Neural progenitor cell (in vitro differentiated cells): ENCODE measurements around the gene PSG1. TPM values are rescaled to one million over a fixed set of nuclear protein-coding genes. Genes with fewer than 3 reads are reported as not detected.
"Not testable (repeated sequence)": the region's sequence is repeated elsewhere in the genome, so short reads cannot be mapped to it uniquely, and the experiment has no call there.

Experiments used
- DNase-seq: peaks from one replicate; pipeline ENCODE4 v3.0.0-alpha.2; 2016; ENCODE audit warnings: low spot score
- H2AFZ ChIP-seq: fragments of 200-600 bp; sonication (generic); replicated peaks from 2 replicates; pipeline ENCODE4 v1.6.1; 2016; ENCODE audit warnings: antibody characterized with exemption
- H3F3A ChIP-seq: fragments of 200-600 bp; sonication (generic); 2 replicates; pipeline ENCODE4 v1.6.1; 2016; ENCODE audit warnings: antibody characterized with exemption, low read depth
- H3K27ac ChIP-seq: fragments of 200-600 bp; sonication (generic); 2 replicates; pipeline ENCODE4 v1.5.1; 2016; ENCODE audit warnings: mild to moderate bottlenecking
- H3K27me3 ChIP-seq: fragments of 200-600 bp; sonication (generic); 2 replicates; pipeline ENCODE4 v1.6.1; 2016; ENCODE audit warnings: mild to moderate bottlenecking, moderate library complexity
- H3K36me3 ChIP-seq: fragments of 200-600 bp; sonication (generic); 2 replicates; pipeline ENCODE4 v1.5.1; 2016
- H3K4me1 ChIP-seq: fragments of 200-600 bp; sonication (generic); 2 replicates; pipeline ENCODE4 v1.6.1; 2016; ENCODE audit warnings: mixed run types
- H3K4me2 ChIP-seq: fragments of 200-600 bp; sonication (generic); 2 replicates; pipeline ENCODE4 v1.6.1; 2016
- H3K4me3 ChIP-seq: fragments of 200-600 bp; sonication (generic); 2 replicates; pipeline ENCODE4 v1.5.1; 2016
- H3K79me2 ChIP-seq: fragments of 200-600 bp; sonication (generic); 2 replicates; pipeline ENCODE4 v1.6.1; 2016; ENCODE audit warnings: low read depth
- H3K9ac ChIP-seq: fragments of 200-600 bp; sonication (generic); 2 replicates; pipeline ENCODE4 v1.6.1; 2016
- H3K9me3 ChIP-seq: fragments of 200-600 bp; sonication (generic); 2 replicates; pipeline ENCODE4 v1.5.1; 2016; ENCODE audit warnings: low read depth
- H4K20me1 ChIP-seq: fragments of 200-600 bp; sonication (generic); 2 replicates; pipeline ENCODE4 v1.6.1; 2016; ENCODE audit warnings: low read depth
- H3K27ac Mint-ChIP-seq: 3 replicates; pipeline ENCODE4 v1.8.0; 2021; ENCODE audit warnings: mixed read lengths
- H3K27me3 Mint-ChIP-seq: 2 replicates; pipeline ENCODE4 v1.8.0; 2022; ENCODE audit warnings: low read depth, mild to moderate bottlenecking, inconsistent platforms, moderate library complexity, mixed read lengths; ENCODE audit not compliant: insufficient read depth
- H3K36me3 Mint-ChIP-seq: 3 replicates; pipeline ENCODE4 v1.8.0; 2021; ENCODE audit warnings: mixed read lengths
- H3K4me1 Mint-ChIP-seq: 3 replicates; pipeline ENCODE4 v1.8.0; 2021; ENCODE audit warnings: mixed read lengths
- H3K4me3 Mint-ChIP-seq: 3 replicates; pipeline ENCODE4 v1.8.0; 2021; ENCODE audit warnings: mild to moderate bottlenecking, moderate library complexity, mixed read lengths
- H3K9me3 Mint-ChIP-seq: 3 replicates; pipeline ENCODE4 v1.8.0; 2020; ENCODE audit warnings: mixed read lengths
- EZH2 ChIP-seq: fragments of 200-600 bp; sonication (generic); IDR thresholded peaks from 2 replicates; pipeline ENCODE4 v1.6.1; 2017; ENCODE audit warnings: antibody characterized with exemption, mild to moderate bottlenecking, moderate library complexity
- EZH2phosphoT487 ChIP-seq: fragments of 200-600 bp; sonication (generic); IDR thresholded peaks from 2 replicates; pipeline ENCODE4 v1.6.1; 2017; ENCODE audit warnings: antibody characterized with exemption
- total RNA-seq: library from RNA; depleted of rRNA; stranded (reverse); fragments of >200 nt; gene quantifications from 2 replicates; pipeline ENCODE4 v1.2.3, GENCODE V29; 2015; ENCODE audit warnings: low replicate concordance
- TF ChIP-seq, protein P1 (sequence below): fragments of 200-600 bp; sonication (generic); IDR thresholded peaks from 2 replicates; pipeline ENCODE4 v1.5.1; 2017; ENCODE audit warnings: antibody characterized with exemption, mild to moderate bottlenecking

Gene PSG1
- total RNA-seq, 1 donor from 2014 or later: not detected

- not testable (repeated sequence) for H3K9ac ChIP-seq, H3K4me3 Mint-ChIP-seq, H3K4me3 ChIP-seq, H3K27ac Mint-ChIP-seq, H3K79me2 ChIP-seq, H4K20me1 ChIP-seq, H3K36me3 Mint-ChIP-seq, H3K27me3 ChIP-seq, H3K4me1 Mint-ChIP-seq, H3K4me1 ChIP-seq, H3K4me2 ChIP-seq, H3K27ac ChIP-seq, H2AFZ ChIP-seq, H3K27me3 Mint-ChIP-seq, H3K36me3 ChIP-seq, H3F3A ChIP-seq, DNase-seq
- H3K9me3 Mint-ChIP-seq: peaks cover 52% of the 10 kb centered on the region
- H3K9me3 ChIP-seq: peaks cover 12% of the 10 kb centered on the region
These were observed 5.4 kb downstream of the PSG1 start for GRCh38 chr19:42874136-42874535.

DNA sequence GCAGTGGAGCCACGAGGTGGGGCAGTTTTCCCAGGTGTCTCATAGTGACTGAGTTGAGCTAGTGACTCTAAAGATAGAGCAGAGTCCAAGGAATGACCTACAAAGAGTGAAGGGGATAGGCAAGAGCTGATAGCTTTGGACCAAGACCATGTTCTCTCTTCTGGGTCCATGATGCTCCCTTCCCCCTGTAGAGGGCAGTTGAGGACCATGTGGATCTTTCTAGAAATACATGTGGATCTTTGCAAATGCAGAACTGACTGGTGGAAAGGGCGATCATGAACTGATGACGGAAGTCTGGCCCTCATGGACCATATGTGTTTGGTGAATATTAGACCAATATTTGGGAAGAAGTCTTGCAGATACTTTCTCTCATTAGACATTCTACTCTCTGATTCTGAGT is 6.9 kb downstream of the PSG1 start:
- H3K27ac Mint-ChIP-seq: no peak overlapping the region
- H4K20me1 ChIP-seq: no peaks in the 10 kb centered on the region
- H3K9ac ChIP-seq: no peak overlapping the region
- H3K27ac ChIP-seq: no peak overlapping the region
- no peak overlapping the region for H3K4me3 Mint-ChIP-seq
- H2AFZ ChIP-seq: no peak overlapping the region
- H3K36me3 Mint-ChIP-seq: no peaks in the 10 kb centered on the region
- no peak overlapping the region for H3K4me2 ChIP-seq
- H3K9me3 ChIP-seq: peaks cover 15% of the 10 kb centered on the region
- no peaks in the 10 kb centered on the region for H3K36me3 ChIP-seq
- H3K4me1 Mint-ChIP-seq: no peaks in the 10 kb centered on the region
- H3K4me1 ChIP-seq: no peaks in the 10 kb centered on the region
- H3K27me3 Mint-ChIP-seq: peaks cover 2% of the 10 kb centered on the region
- H3K27me3 ChIP-seq: no peaks in the 10 kb centered on the region
- H3K79me2 ChIP-seq: no peaks in the 10 kb centered on the region
- H3F3A ChIP-seq: no peaks in the 10 kb centered on the region
- H3K4me3 ChIP-seq: no peak overlapping the region
- no peak for DNase-seq
- H3K9me3 Mint-ChIP-seq: peaks cover 46% of the 10 kb centered on the region
- TF ChIP-seq EZH2: no peak
- TF ChIP-seq, protein P1, sequence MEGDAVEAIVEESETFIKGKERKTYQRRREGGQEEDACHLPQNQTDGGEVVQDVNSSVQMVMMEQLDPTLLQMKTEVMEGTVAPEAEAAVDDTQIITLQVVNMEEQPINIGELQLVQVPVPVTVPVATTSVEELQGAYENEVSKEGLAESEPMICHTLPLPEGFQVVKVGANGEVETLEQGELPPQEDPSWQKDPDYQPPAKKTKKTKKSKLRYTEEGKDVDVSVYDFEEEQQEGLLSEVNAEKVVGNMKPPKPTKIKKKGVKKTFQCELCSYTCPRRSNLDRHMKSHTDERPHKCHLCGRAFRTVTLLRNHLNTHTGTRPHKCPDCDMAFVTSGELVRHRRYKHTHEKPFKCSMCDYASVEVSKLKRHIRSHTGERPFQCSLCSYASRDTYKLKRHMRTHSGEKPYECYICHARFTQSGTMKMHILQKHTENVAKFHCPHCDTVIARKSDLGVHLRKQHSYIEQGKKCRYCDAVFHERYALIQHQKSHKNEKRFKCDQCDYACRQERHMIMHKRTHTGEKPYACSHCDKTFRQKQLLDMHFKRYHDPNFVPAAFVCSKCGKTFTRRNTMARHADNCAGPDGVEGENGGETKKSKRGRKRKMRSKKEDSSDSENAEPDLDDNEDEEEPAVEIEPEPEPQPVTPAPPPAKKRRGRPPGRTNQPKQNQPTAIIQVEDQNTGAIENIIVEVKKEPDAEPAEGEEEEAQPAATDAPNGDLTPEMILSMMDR: no peak
- TF ChIP-seq EZH2phosphoT487: no peak

DNA sequence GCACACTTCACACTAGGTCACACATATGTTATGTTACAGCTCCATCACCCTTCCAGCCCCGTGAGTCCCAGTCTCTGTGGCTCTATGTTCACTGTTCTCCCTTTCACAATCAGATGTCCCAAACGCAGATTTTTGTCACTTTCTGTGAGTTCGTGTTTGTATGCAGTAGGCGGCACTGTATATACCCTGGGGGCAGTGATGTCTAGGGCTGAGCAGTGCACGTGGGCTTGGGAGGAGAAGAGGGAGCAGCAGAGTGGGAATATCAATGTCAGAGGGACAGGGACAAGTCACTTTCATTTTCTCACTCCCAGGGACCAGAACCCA is 22.0 kb downstream of the PSG1 start:
- H3K4me1 ChIP-seq: no peaks in the 10 kb centered on the region
- Mint-ChIP-seq H3K36me3 (no peaks in the 10 kb centered on the region), H3K9me3 (peaks cover 39% of the 10 kb centered on the region), H3K27me3 (peaks cover 7% of the 10 kb centered on the region), H3K27ac (no peak overlapping the region), H3K4me1 (no peaks in the 10 kb centered on the region), H3K4me3 (peak overlapping the region; percentile 24)
- H3K36me3 ChIP-seq: no peaks in the 10 kb centered on the region
- H4K20me1 ChIP-seq: no peaks in the 10 kb centered on the region
- no peaks in the 10 kb centered on the region for H3K27me3 ChIP-seq
- no peaks in the 10 kb centered on the region for H3K9me3 ChIP-seq
- no peak overlapping the region for H3K4me3 ChIP-seq
- H3K27ac ChIP-seq: no peak overlapping the region
- no peak overlapping the region for H3K4me2 ChIP-seq
- H3K9ac ChIP-seq: no peak overlapping the region
- no peak overlapping the region for H2AFZ ChIP-seq
- no peaks in the 10 kb centered on the region for H3F3A ChIP-seq
- no peak for TF ChIP-seq EZH2phosphoT487
- no peak for TF ChIP-seq EZH2
- TF ChIP-seq, protein P1: no peak
- H3K79me2 ChIP-seq: no peaks in the 10 kb centered on the region
- DNase-seq: no peak

DNA sequence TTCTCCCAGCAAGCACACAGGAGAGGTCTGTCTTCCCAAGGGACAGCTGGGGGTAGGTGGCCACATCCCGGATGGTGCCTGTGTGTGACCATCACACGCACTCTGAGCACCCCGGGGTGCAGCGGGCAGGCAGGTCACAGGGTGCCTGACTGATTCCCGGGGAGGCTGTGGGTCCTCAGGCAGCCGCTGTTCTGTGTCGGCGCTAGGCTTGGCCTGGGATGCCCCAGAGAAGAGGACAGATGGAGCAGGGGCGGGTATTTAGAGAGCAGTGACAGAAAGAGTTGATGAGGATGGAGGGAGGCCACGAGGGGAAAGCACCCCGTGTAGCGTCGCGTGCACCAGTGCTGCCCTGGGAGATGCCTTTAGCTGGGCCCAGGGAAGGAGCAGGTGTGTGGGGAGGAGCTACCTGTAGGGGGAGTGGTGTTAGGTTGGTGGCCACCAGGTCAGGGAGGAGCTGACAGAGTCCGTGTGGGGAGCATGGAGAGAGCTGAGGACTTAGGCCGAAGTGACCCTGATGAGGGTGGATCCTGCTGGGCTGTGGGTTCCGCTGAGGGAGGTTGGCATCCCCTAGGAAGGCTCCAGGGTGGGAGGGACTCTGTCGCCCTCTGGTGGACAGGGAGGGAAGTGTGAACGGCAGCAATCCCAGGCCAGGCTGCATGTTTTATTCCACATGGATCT is 22.5 kb downstream of the PSG1 start:
- H3K27me3 Mint-ChIP-seq, H3K36me3 ChIP-seq, H3F3A ChIP-seq, H4K20me1 ChIP-seq, H3K4me2 ChIP-seq, H3K27ac Mint-ChIP-seq, H2AFZ ChIP-seq, H3K27me3 ChIP-seq, H3K36me3 Mint-ChIP-seq, H3K79me2 ChIP-seq, H3K4me1 Mint-ChIP-seq, H3K4me3 ChIP-seq, DNase-seq, H3K9me3 ChIP-seq, H3K4me3 Mint-ChIP-seq, H3K9ac ChIP-seq, H3K4me1 ChIP-seq, H3K27ac ChIP-seq: not testable (repeated sequence)
- peaks cover 37% of the 10 kb centered on the region for H3K9me3 Mint-ChIP-seq
- TF ChIP-seq, protein P1: peak; percentile 29

- not testable (repeated sequence) for H3K27ac ChIP-seq, H4K20me1 ChIP-seq, H2AFZ ChIP-seq, H3K27ac Mint-ChIP-seq, H3F3A ChIP-seq, H3K9ac ChIP-seq, DNase-seq, H3K27me3 ChIP-seq, H3K36me3 ChIP-seq, H3K27me3 Mint-ChIP-seq, H3K4me3 Mint-ChIP-seq, H3K9me3 ChIP-seq, H3K4me2 ChIP-seq, H3K4me1 Mint-ChIP-seq, H3K36me3 Mint-ChIP-seq, H3K4me3 ChIP-seq, H3K79me2 ChIP-seq, H3K4me1 ChIP-seq
- peaks cover 48% of the 10 kb centered on the region for H3K9me3 Mint-ChIP-seq
These were observed 24.8 kb downstream of the PSG1 start for GRCh38 chr19:42854745-42855144.

DNA sequence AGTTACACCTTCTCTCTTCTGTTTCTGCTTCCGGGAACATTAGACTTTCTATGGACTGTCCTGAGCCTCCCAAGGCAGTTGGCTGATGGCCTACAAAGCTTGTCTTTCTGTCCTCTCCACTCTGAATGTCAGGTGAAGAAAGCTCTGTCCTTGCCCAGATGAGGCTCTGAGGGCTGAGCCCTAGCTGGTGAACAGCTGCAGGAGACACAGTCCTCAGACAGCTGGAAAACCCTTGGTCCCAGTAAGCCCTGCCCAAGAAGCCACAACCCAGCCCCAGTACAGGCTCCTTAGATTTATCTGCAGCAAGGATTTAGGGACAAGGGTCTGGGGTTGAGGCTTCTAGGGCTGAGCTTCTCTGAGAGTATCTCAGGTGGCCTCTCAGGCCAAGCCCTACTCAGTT is 26.3 kb downstream of the PSG1 start:
- not testable (repeated sequence) for H3K79me2 ChIP-seq, H3K27me3 ChIP-seq, H3K27me3 Mint-ChIP-seq, H3K4me2 ChIP-seq, H3K36me3 ChIP-seq, DNase-seq, H3K4me3 Mint-ChIP-seq, H3K4me1 Mint-ChIP-seq, H3K9ac ChIP-seq, H3K27ac ChIP-seq, H3K9me3 ChIP-seq, H3K4me1 ChIP-seq, H3K27ac Mint-ChIP-seq, H2AFZ ChIP-seq, H3K4me3 ChIP-seq, H4K20me1 ChIP-seq, H3K36me3 Mint-ChIP-seq, H3F3A ChIP-seq
- peaks cover 48% of the 10 kb centered on the region for H3K9me3 Mint-ChIP-seq
